ENCODE measurements around the gene OSBPL2.

Gene OSBPL2

DNA sequence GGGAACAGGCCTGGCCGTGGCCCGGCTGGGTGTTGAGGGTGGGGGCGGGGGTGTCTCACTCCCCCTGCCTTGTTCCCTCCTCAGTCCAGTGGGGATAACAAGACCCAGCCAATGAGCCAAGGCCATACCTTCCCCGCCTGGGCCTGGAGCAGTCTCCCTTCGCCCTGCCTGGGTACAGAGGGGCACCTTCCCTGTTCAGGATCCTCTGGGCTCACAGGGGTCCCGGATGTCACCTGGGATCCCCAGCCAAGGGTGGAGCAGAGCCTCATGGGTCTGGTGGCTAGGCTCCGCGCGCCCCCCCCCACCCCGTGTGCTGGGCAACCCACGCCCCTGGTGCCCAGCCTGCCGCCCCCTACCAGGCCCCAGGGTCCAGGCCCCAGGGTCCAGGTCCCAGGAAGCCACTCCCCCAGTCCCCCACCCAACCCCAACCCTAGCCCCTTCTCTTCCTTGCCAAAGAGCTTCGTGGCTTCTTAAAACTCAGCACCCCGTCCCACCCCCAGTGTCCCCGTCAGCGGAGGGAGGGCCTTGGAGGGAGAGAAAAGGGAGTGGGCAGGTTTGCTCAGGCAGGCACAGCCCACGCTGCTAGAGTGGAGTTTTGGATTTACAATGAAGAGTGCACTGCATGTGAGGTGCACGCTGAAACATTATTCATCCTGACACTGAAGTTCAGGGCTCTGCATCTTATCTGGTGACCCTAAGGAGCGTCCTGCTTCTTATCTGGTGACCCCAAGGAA lies 30.1 kb upstream of the OSBPL2 start:
- no peak for DNase-seq

DNA sequence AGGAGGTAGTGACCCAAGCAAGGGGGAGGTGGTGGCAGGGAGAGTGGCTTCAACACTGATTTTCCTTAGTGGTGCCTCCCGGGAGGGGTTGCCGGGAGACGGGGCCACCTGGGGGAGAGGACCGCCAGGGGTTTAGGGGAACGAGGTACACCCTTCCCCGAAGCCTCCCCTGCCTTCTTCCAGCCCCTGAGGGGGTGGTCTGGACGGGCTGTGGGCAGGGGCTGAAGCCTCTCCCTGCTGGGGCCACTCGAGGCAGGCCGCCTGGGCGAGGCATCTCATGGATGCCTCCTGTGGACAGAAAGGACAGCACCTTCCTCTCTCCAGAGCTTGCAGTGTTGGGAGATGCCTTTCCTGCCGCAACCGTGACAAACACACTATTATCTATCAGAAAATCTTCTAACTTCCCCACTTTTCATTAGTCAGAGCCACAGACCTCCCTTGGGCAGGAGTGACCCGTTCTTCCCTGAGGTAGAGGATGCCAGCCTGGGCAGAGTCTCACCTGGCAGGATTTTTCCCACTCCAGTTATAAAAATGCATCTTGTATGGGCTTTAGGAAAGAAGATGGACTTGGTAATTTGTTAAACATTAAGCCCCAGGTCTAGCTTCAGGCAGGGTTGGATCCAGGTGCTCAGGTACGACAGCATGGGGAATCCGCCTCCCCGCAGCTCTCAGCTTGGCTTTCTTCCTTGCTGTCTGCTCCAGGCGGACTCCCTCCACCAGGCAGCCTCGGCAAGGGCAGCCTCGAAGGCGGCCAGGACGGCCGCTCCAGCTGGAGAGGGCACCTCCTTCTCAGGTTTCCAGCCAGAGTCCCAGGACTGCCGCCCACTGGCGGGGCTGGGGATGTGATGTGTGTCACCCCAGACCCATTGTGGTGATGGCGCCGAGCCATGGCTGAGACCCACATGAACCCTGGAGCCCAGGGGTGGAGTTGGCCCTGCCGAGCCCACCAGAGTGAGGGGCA lies 29.2 kb upstream of the OSBPL2 start:
- DNase-seq, result no peak

- no peak for DNase-seq
These were observed 28.3 kb upstream of the OSBPL2 start for GRCh38 chr20:62209850-62210495.

GRCh38 chr20:62210496-62210855 lies 27.8 kb upstream of the OSBPL2 start:
- DNase-seq, result no peak

DNA sequence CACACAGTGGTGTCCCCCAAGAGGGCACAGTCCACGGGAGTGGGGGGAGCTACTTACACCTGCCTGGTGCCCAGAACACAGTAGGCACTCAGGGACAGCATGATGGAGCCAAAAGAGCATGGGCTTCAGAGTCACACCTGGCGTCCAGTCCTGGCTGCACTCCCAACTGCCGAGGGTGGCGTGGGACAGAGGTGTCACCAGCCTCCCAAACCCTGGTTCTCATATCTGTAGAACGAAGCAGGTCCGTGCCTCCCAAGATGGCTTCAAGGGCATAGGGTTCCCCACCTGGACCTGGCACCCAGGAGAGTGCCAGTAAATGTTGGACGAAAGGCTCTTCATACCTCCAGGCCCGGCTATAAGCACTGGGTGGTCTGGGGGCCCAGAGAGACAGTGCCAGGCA lies 27.1 kb upstream of the OSBPL2 start:
- DNase-seq, result no peak

DNA sequence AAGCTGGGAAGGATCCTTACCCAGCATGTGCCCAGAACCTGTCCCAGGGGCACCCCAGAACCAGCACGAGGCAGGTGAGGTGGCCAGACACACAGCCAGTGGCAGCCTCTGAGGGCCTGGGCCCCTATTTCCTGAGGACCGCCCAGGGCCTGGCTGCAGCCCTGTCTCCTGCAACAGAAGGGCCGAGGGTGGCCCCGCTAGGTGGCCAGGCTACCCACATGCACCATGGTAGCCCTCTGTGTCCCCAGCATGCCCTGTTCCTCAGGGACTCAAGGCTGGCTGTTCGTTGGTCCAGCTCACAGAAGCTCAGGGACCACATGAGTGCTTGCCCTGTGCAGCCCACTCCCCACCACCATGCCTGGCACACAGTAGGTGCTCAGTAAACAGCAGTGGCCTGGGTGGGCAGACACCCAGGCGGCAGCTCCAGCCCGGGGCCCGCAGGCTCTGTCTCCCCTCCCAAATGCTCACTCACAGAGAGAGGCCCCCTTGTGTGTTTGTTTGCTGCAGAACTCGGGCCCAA lies 26.5 kb upstream of the OSBPL2 start:
- DNase-seq, result no peak

GRCh38 chr20:62212299-62212698 lies 26.0 kb upstream of the OSBPL2 start:
- DNase-seq, result no peak

DNA sequence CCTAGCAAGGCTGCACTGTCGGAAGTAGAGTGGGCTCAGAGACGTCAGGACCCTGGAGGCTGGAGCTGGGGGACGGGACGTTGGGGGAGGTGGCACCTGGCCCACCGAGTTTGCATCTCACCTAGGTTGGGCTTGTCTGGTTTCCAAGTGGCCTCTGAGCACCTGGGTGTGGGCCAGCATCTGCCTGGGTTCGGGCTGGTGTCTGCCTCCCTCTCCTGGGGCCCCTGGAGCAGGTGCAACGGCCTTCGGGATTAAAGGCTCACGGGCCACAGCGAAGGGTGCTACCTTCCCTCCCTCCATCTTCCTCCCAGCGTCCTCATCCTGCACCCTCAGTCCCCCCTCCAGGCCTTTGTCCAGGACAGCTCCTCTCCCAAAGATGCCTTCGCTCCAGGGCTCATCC lies 24.3 kb upstream of the OSBPL2 start:
- DNase-seq, result no peak

DNA sequence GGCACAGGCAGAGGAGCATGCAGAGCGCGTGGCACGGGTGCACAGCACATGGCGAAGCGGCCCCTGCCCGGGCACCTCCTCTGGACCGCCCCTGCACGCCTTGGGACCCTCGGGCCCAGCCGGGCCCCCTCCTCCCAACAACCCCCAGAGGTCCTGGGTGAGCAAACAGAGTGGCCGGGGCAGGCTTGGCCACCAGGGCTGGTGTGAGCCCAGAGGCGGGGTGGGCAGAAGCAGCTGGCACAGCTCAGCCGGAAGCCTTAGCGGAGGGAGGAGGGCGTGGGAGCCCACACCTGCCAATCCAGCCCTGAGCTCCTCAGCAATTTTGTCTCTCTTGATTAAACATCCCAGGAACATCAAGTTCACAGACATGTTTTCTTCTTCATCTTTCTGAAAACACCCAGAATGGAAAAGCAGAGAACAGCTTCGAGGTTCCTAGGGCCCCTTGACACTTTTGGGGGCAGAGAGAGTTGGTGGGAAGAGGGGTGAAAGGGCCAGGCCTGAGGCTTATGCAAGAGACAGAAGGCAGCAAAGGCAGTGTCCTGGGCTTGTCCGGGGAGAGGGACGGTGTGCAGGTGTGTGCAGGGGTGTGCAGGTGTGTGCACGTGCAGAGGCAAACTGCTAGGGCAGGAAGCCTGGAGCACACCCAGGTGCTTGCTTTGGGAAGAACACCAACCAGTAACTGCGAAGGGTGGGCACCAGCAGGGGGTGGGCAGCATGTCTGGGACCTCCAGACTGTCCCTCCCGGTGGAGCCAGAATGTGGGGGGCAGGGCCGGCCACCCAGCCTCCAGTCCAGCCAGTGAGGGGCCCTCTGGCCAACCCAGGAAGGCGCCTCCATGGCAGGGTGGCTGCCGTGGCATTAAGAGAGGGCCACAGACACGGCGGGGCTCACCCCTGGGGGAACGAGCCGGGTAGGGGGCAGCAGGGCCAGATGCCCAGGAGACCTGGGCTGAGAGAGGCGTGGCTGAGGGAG lies 23.0 kb upstream of the OSBPL2 start:
- DNase-seq, result no peak

- no peak for DNase-seq
These were observed 22.2 kb upstream of the OSBPL2 start for GRCh38 chr20:62215991-62216635.

DNA sequence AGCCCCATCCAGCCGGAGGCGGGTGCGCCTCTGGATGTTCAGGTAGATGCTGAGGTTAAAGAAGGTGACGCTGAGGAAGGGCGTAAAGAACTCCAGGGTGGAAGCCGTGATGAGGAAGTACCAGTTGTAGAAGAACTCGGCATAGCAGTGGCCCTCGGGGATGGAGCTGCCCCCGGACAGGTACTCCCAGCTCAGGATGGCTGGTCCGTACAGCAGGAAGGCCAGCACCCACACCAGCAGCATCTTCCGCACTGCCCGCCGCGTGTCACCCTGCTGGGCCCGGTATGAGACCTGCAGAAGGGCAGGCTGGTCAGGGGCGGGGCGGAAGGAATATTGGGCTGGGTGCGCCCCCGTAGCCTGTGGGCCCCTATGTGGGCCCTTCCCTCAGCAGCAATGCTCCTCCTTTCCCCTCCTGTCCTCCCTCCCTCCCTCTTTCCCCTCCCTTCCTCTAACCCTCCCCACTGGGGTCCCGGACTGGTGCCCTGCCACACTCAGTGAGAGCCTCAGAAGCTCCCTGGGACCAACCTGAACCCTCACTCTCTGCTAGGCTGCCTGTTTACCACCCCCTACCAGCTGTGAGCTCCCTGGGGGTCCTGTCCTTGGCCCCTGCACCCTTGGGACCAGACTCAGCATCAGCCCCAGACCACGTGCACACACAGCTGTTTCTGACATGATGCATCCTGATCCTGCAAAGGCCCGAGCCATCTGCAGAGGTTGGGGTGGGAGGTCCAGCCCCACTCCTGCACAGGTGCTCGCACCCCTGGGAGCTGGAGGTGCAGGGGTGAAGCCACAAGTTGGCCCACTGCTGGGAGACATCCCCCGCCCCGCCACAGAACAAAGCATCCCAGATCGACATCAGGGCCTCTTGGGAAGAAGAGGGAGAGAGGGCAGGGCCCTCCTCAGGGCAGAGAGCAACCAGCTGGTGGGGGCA lies 21.4 kb upstream of the OSBPL2 start:
- no peak for DNase-seq

GRCh38 chr20:62217913-62218773 lies 20.2 kb upstream of the OSBPL2 start:
- no peak for DNase-seq

- no peak for DNase-seq
These were observed 19.0 kb upstream of the OSBPL2 start for GRCh38 chr20:62219101-62219991.

DNA sequence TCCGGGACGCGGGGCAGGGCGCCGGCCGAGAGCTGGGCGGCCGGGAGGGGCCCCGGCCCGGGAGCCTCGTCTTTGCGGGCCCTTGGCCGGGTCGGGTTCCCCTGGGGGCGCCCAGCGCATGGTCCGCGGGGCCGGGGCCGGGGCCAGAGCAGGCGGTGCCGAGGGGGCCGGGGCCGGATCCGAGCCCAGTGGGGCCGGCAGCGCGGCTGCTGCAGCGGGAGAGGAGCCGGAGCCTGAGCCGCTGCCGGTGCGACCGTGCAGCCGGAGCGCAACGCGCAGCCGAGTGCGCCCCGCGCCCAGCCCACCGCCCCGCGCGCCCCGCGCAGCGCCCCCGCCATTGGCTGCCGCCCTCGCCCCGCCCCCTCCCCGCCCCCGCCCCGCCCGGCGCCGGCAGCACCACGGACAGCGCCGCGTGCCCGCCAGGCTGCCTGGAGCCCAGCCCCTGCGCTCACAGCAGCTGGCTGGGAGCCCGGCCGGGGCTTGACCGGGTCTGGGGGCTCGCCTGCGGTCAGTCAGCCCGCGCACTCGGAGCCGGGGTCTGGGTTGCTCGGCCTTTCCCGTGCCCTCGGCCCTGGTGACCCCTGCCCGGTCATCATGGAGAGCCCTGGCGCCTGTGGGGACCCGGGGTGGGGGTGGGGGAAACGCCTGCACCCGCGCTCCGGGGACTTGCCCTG lies 18.2 kb upstream of the OSBPL2 start, which contains the start of gene HRH3:
Gene HRH3 (minus strand): TSS at position 287 of the 674 bp plus-strand sequence. CDS start 308 bp downstream, outside the sequence.
- peak; percentile 79 for DNase-seq

GRCh38 chr20:62220666-62221568 lies 17.4 kb upstream of the OSBPL2 start:
- no peak for DNase-seq

DNA sequence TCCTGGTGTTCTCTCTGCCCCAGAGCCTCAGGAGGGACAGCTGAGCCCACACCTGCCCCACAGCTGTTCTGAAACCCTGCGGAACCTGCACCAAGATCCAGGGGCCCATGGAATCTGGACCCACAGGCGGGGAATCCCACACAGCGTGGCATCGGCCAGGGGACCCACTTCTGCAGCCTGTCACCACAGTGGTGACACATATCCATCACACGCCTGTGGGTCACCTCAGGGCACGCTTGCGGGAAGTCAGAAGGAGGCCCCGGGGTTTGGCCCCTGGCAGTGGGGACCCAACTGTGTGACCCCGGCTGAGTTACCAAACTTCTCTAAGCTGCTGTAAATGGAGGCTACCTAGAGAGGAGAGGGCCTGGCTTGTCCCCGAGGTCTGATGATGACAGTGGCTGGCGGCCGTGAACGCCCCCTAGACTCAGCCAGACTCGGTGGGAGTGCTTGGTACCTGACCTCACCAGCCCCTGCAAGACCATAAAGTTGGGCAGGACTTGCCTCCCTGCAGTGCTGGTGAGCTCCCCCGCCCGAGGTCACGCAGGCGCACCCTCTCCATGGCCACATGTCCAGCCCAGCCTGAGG lies 16.0 kb upstream of the OSBPL2 start:
- DNase-seq, result no peak

Data from activated CD8-positive, alpha-beta memory T cell treated with anti-CD3 and anti-CD28 coated beads for 24 hours (primary cell).